Mammary epithelial cell (primary cell): ENCODE measurements around the gene RACGAP1.

Source experiments
- CTCF ChIP-seq, 2 donors: IDR thresholded peaks in 1 of 2; conservative IDR thresholded peaks in 1 of 2; 2 replicates each; pipeline ENCODE4 v1.5.1; 2011 to 2012; ENCODE audit warnings: inconsistent platforms in 2 of 2, low read length in 2 of 2, mild to moderate bottlenecking in 2 of 2, control low read depth in 1 of 2, low read depth in 1 of 2; ENCODE audit not compliant: insufficient read depth in 1 of 2; ENCODE audit errors: extremely low read depth in 1 of 2
- EZH2 ChIP-seq: IDR thresholded peaks from 2 replicates; pipeline ENCODE4 v1.6.1; 2012; ENCODE audit warnings: low read length, inconsistent platforms, borderline replicate concordance

GRCh38 chr12:49944718-49945117, 80.6 kb downstream of the RACGAP1 start:
- TF ChIP-seq CTCF (conservative IDR thresholded peaks at IDR 0.05 in 1 of 2, IDR thresholded peaks at IDR 0.05 in 1 of 2; ENCODE audit: extremely low read depth in 1 of 2, insufficient read depth in 1 of 2, low read depth in 1 of 2, low read length in 2 of 2): no peak
- TF ChIP-seq EZH2: no peak
